PC-3 (cell line): Measurements from ENCODE around the gene SIVA1.

Experiments used
- CTCF ChIP-seq: fragments of 300-600 bp; sonication (generic); conservative IDR thresholded peaks from 2 replicates; pipeline ENCODE4 v1.5.1; 2017; ENCODE audit warnings: antibody characterized with exemption, low read depth, mild to moderate bottlenecking, low read length
- EZH2 ChIP-seq: fragments of 300-600 bp; sonication (generic); IDR thresholded peaks from one replicate; pipeline ENCODE4 v1.6.1; 2017; ENCODE audit warnings: antibody characterized with exemption, mild to moderate bottlenecking, low read length; ENCODE audit not compliant: unreplicated experiment

GRCh38 chr14:104780513-104781030 lies 27.6 kb downstream of the SIVA1 start:
- TF ChIP-seq CTCF (no peak), EZH2 (no peak)
